Measurements from ENCODE around the gene ZFP92. TPM values are rescaled to one million over a fixed set of nuclear protein-coding genes. Genes with fewer than 3 reads are reported as not detected.
"Not testable (repeated sequence)": the region's sequence is repeated elsewhere in the genome, so short reads cannot be mapped to it uniquely, and the experiment has no call there.

The ZFP92 gene
- total RNA-seq, 4 donors from 2014 or later: 0.26 to 2.4 (median 0.88) TPM

DNA sequence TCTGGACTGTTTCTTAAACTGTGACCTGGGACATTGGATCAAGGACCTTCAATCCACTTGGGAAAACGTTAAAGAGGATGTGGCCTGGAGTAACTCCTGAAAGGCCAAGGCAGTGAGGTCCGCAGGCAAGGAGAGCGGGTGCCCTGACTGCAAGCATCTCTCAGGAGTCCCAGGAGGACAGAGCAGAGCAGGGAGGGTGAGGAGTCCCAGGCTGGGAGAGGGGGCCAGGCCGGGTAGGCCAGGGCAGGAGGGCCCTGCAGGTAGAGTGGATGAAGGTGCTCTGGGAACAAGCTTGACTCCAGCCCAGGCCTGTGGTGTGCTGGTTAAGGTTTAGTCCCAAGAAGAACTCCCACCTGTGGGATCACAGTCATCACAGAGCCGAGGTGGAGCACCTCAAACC is 23.9 kb upstream of the ZFP92 start:
- intact Hi-C loops (cut with DNase I; ENCODE audit: low total_unique reads): no loop called here
- no peaks in the 10 kb centered on the region for H3K27me3 ChIP-seq
- no peak for TF ChIP-seq POLR2A (IDR thresholded peaks at IDR 0.05)
- TF ChIP-seq, protein P1, sequence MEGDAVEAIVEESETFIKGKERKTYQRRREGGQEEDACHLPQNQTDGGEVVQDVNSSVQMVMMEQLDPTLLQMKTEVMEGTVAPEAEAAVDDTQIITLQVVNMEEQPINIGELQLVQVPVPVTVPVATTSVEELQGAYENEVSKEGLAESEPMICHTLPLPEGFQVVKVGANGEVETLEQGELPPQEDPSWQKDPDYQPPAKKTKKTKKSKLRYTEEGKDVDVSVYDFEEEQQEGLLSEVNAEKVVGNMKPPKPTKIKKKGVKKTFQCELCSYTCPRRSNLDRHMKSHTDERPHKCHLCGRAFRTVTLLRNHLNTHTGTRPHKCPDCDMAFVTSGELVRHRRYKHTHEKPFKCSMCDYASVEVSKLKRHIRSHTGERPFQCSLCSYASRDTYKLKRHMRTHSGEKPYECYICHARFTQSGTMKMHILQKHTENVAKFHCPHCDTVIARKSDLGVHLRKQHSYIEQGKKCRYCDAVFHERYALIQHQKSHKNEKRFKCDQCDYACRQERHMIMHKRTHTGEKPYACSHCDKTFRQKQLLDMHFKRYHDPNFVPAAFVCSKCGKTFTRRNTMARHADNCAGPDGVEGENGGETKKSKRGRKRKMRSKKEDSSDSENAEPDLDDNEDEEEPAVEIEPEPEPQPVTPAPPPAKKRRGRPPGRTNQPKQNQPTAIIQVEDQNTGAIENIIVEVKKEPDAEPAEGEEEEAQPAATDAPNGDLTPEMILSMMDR (IDR thresholded peaks at IDR 0.05): no peak
- no peaks in the 10 kb centered on the region for H3K9me3 ChIP-seq
- H3K4me3 ChIP-seq: no peak overlapping the region
- DNase-seq: no peak
- no peaks in the 10 kb centered on the region for H3K36me3 ChIP-seq
- no peaks in the 10 kb centered on the region for H3K4me1 ChIP-seq
- H3K27ac ChIP-seq: no peak overlapping the region

DNA sequence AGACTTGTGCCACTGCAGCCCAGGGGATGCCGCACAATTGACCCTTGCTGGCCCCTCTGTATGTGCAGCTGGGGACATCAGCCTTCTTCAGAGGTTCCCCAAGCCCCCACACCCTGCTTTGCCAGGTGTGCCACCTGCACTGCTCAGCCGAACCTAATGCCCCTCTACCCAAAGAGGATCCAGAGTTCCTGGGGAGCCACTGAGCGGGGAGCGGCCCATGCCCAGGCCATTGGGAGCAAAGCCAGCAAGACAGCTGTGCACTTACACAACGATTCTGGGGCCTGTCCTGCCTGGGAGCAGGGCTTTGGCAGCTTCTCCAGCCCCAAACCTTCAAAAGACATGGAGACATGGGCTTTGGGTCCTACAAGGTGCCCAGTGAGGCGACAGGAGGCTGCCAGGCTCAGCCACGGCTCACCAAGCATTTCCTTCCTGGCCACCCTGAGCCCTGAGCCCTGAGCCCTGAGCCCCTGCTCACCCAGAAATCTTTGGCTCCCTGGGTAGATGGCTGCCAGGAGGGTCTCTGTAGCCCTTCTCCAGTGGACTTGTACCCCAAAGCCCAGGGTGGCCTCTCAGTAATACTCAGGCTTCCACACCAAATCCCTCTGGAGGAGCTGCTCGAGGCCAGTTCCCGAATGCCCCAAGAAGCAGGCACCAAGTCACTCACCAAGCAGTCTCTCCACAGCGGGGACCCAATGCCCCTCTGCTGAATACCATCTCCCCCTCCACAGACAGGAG is 23.1 kb upstream of the ZFP92 start:
- H3K4me1 ChIP-seq: no peaks in the 10 kb centered on the region
- H3K4me3 ChIP-seq: no peak overlapping the region
- no peaks in the 10 kb centered on the region for H3K9me3 ChIP-seq
- no peaks in the 10 kb centered on the region for H3K27me3 ChIP-seq
- H3K36me3 ChIP-seq: no peaks in the 10 kb centered on the region
- intact Hi-C loops (cut with DNase I; ENCODE audit: low total_unique reads): no loop called here
- no peak for DNase-seq
- TF ChIP-seq, protein P1 (IDR thresholded peaks at IDR 0.05): no peak
- TF ChIP-seq POLR2A (IDR thresholded peaks at IDR 0.05): no peak
- no peak overlapping the region for H3K27ac ChIP-seq

DNA sequence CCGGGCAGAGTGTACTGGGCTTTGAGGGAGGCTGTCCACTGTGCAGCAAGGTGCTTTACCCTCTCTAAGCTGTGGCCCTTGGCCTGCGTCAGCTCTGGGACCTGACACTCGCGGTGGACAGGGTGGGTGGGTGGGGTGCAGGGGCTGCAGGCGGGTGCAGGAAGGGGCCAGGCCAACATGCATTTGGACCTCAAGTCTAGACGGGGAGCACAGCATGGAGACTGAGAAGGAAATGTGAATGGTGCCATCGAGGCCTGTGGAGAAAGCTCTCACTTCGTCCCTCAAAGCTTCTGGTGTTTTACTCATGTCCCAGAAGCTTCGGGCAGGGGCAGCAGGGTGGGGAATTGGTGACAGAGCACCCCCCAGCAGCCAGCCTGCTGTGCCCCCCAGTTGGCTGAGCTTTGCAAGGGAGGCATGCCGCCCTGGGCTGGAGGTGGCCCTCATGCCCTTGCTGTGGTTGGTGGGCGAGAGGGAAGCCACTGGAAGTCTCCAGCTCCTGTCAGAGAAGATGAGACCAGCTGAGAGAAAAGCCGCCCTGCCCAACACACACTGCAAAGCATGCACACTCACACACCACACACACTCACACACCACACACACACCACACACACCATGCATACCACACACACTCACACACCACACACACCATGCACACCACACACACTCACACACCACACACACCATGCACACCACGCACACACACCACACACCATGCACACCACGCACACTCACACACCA is 22.4 kb upstream of the ZFP92 start:
- no peak overlapping the region for H3K27ac ChIP-seq
- intact Hi-C loops (cut with DNase I; ENCODE audit: low total_unique reads): no loop called here
- TF ChIP-seq, protein P1 (IDR thresholded peaks at IDR 0.05): no peak
- TF ChIP-seq POLR2A (IDR thresholded peaks at IDR 0.05): no peak
- no peaks in the 10 kb centered on the region for H3K27me3 ChIP-seq
- no peaks in the 10 kb centered on the region for H3K36me3 ChIP-seq
- no peak for DNase-seq
- no peaks in the 10 kb centered on the region for H3K4me1 ChIP-seq
- H3K9me3 ChIP-seq: no peaks in the 10 kb centered on the region
- H3K4me3 ChIP-seq: no peak overlapping the region

DNA sequence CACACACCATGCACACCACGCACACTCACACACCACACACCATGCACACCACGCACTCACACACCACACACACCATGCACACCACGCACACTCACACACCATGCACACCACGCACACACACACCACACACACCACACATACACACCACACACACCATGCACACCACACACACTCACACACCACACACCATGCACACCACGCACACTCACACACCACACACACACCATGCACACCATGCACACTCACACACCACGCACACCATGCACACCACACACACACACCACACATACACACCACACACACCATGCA is 21.9 kb upstream of the ZFP92 start:
- H3K9me3 ChIP-seq; intact Hi-C loops (cut with DNase I; ENCODE audit: low total_unique reads); H3K27me3 ChIP-seq; DNase-seq; H3K4me1 ChIP-seq; H3K27ac ChIP-seq; H3K36me3 ChIP-seq; H3K4me3 ChIP-seq: not testable (repeated sequence)

DNA sequence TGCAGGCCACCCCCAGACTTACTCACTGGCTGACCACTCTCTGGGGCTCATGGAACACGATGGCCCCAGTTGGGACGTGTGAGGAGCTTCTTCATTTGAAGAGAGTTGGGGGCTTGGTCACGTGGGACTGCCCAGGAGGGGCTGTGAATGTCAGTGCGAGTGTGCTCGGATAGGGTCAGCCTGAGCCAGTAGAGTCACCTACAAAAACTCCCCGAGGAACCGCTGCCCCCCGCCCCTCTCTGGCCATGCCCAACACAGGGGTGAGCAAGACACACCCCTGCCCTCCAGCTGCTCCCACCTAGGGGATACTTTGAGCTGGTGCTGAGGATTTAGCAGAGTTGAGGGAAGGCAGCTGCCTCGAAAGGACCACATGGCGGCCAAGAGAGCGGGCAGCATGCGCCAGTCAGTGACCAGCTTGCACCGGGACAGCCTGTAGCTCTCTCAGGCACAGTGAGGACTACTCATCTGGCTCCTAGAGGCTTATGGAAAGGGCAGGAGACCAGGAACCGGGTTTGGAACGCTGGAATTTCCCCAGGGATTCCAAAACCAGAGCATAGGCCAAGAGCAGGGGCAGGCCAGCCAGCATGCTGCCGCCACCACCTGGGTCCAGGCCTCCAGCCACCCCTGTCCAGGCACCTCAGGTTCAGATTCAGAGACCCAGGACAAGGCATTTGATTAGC is 18.5 kb upstream of the ZFP92 start:
- Histone ChIP-seq H3K4me3 (no peak overlapping the region), H3K36me3 (no peaks in the 10 kb centered on the region), H3K9me3 (no peaks in the 10 kb centered on the region), H3K4me1 (no peaks in the 10 kb centered on the region), H3K27me3 (no peaks in the 10 kb centered on the region), H3K27ac (no peak overlapping the region)
- no peak for DNase-seq
- intact Hi-C loops (cut with DNase I; ENCODE audit: low total_unique reads): no loop called here
- TF ChIP-seq POLR2A (IDR thresholded peaks at IDR 0.05): no peak
- TF ChIP-seq, protein P1 (IDR thresholded peaks at IDR 0.05): no peak
